Activated T-cell treated with anti-CD3 and anti-CD28 coated beads for 48 hours (primary cell): ENCODE data around the gene EIPR1.

Experiments
- DNase-seq: peaks from one replicate; pipeline ENCODE4 v3.0.0-alpha.2; 2020; ENCODE audit warnings: low read depth

The EIPR1 gene

DNA sequence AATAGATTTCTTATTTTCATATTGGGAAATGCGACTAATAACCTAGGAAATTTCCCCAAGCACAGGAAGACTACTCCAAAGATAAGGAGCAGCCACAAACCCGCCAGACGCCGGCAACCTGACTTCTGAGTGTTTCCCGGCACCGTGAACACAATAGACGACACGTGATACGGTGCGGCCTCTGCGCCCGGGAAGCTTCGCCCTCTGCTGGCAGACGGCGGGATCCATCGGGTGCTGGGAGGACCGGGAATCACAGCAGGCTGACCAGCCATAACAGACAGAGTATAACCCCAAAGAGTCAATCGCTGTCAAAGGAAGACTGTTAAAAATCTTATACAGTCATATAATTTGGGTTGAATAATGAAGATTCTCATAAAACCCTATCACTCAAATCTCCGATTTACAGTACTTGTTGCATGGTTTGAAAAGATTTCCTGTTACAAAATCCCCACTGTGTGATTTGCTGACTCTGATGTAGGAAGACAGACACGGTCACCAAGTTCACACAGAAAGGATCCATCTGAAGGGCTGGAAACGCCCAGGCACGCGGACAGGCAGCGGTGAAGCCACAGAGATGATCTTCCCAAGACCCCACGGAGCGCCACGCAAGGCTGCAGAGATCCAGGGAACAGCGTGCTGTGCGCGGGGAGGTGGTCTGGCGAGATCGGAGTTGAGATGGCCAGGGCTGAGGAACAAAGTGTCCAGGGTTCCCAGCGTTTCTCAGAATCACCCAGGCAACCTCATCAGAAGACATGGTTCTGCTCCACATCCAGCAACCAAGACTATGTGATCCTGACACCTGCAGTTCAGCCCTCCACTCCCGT is 73.8 kb downstream of the EIPR1 start:
- DNase-seq: peak; percentile 71

DNA sequence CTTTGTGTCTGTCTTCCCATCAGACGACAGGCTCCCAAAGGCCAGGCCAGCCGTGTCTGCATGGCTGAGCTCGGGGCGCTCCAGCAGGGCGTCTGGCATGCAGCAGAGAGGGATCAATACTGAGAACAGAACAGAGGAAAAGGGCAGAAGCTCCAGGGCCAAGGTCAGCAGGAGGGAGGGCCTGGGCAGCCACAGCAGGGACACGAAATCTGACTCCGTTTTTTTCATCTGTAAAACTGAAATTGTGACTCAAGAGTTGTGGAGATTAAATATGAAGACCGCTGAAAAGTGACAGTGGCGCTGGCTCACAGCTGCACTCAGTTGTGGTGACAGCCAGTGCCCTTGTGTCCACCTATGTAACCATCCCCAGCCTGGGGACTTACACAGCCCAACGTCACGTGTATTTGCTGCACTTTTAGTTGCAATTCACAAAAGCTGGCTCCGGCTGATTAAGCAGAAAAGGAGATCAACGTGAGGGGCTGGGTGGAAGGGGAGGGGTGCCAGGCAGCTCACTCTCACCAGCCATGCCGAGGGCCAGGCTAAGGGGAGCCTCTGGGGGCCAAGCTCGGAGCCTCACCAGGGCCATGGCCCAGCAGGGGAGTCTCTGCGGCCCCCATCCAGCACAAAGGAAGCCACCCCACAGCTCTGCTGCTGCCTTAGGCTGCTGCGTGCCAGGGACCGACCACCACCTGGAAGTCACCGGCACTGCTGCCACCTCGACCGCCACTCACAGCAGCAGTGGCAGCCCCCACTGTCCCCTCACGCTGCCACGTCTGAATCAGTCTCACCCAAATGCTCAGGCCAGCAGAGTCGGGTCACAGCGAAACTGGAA is 74.7 kb downstream of the EIPR1 start:
- DNase-seq: no peak

DNA sequence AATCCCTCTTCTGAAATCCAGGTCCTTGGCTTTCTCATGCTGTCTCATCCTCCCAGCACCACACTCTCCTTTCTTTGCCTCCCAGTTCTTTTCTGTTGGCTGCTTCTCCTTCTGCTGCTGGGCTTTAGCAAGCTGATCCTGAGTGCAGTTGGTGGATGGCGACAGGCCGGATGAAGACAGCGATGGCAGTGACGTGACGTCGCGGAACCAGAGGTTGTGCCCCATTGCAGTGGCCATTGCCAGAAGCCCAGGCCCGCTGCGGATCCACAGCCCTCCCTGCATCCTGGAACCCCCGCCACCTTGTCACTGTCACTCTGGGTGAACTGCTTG is 75.2 kb downstream of the EIPR1 start:
- no peak for DNase-seq

GRCh38 chr2:3301001-3301400 is 76.6 kb downstream of the EIPR1 start:
- DNase-seq: no peak

DNA sequence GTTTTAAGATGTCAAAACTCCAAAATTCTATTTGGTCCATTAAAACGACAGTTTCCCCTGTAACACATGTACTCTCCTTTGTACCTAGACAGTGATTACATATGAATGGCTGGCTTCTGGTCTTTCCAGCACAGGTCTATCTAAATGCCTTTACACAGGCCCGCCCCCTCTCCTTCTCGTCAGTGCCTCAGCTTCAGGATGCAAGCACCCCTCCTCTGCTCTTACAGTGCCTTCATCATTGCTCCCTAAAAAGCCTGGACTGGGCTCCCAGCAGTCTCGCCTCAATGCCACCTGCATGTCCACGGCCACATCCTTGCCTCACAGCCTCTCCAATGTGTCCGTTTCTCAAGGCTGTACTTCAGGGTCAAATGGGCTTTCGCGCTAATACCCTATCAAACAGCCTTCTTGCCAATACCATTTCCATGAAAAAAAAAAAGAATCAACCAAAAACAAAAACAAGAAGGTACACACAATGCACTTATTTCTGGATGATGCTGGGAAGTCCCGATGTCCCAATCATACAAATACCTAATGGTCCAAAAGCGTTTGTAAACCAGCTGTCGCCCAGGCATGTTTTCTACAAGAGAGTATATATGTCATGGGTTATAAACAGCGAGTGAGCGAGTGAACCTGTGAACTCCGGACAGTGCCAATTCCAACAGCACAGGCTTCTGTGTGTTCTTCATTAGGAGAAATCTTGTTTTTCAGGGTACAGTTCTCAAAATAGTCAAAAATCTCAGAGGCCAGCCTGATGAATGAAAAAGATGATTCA is 77.2 kb downstream of the EIPR1 start:
- no peak for DNase-seq

GRCh38 chr2:3299703-3300102 is 77.9 kb downstream of the EIPR1 start:
- no peak for DNase-seq

DNA sequence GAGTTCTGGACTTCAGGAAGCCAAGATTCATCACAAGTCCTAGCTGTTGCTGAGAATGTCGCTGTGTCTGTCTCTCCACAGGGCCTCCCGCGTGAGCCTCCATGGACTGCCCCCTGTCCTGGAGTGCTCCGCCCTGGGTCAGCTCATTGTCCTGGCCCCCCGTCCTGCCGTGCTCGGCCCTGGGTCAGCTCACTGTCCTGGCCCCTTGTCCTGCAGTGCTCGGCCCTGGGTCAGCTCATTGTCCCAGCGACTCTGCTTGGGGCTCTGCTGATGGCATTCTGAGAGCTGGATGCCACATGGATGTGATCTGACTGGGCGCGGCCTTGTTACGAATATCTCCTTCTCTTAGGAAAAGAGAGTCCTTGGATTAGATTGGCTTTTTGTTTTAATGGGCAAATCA is 78.5 kb downstream of the EIPR1 start:
- no peak for DNase-seq

DNA sequence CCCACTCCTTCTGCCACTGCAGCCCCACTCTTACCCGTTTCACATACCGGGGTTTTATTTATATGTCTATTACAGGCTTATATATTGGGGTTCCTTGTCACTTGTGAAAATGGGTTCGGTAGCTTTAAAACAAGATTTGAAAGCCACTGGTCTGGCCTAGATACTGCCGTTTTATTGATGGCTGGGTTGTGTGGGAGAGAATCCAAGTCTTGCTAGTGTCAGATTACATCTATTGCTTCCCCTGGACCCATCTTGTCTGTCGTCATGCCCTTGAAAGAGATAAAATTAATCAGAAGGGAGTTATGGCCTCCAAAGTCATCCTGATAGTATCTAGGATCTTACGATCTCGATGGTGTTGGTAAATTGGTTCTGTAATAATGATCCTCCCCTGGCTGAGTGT is 79.4 kb downstream of the EIPR1 start:
- DNase-seq: no peak

DNA sequence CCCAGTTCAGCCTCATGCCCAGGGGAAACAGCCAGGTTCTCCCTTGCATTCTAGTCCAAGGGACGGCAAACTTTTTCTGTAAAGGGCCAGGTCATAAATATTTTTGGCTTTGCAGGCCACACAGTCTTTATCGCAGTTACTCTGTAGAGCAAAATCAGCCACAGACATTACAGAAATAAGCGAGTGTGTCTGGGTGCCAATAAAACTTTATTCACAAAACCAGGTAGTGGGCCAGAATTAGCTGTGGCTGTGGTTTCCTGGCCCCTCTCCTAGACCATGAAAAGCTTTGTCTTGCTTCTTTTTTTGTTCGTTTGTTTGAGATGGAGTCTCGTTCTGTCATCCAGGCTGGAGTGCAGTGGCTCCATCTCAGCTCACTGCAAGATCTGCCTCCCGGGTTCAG is 80.1 kb downstream of the EIPR1 start:
- DNase-seq: no peak

- no peak for DNase-seq
Measured at GRCh38 chr2:3296182-3296972, 81.2 kb downstream of the EIPR1 start.

DNA sequence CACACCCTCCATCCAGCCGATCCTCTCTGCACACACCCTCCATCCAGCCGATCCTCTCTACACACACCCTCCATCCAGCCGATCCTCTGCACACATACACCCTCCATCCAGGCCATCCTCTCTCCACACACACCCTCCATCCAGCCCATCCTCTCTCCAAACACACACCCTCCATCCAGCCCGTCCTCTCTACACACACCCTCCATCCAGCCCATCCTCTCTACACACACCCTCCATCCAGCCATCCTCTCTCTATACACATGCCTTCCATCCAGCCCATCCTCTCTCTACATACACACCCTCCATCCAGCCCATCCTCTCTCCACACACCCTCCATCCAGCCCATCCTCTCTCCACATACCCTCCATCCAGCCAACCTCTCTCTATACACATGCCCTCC is 83.1 kb downstream of the EIPR1 start:
- DNase-seq: no peak

- DNase-seq: no peak
Measured at GRCh38 chr2:3294069-3294468, 83.5 kb downstream of the EIPR1 start.

DNA sequence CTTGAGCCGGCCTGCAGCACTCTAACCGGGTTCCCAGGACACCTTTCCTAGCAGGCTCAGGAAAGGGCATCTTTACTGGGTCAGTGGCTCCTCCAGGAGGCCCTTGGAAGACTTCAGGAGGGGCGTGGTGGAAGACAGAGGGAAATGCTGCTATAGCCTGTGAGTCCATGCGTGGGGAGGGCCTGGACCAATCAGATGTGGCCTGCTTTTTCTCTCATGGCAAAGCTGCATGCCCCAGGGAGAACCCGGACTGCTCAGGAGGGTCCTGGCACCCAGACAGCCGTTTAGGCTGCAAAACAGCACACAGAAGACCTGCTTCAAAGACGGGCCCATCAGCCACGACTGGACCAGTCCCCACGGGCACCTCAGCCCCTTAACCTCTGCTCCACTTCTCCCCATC is 84.4 kb downstream of the EIPR1 start:
- no peak for DNase-seq

DNA sequence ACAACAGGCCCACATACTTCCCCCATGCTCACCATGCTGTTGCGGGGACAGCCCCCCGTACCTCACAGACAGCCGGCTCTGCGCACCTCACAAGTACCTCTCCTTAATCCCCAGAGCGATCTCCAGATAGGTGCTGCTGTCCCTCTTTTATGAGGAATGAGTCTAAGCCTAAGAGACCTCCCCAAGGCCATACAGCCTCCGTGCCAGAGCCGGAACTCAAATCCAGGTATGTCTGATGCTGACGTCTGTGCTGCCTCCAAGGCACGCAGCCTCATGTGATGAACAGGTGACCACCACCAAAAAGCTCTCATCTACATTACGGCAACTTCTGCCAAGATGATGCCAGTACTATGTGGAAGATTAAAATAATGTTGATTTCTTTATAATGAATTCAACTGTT is 85.2 kb downstream of the EIPR1 start:
- DNase-seq: no peak

- no peak for DNase-seq
Measured at GRCh38 chr2:3291750-3292149, 85.9 kb downstream of the EIPR1 start.

GRCh38 chr2:3291113-3291512 is 86.5 kb downstream of the EIPR1 start:
- no peak for DNase-seq

- DNase-seq: no peak
Measured at GRCh38 chr2:3290655-3291054, 87.0 kb downstream of the EIPR1 start.

DNA sequence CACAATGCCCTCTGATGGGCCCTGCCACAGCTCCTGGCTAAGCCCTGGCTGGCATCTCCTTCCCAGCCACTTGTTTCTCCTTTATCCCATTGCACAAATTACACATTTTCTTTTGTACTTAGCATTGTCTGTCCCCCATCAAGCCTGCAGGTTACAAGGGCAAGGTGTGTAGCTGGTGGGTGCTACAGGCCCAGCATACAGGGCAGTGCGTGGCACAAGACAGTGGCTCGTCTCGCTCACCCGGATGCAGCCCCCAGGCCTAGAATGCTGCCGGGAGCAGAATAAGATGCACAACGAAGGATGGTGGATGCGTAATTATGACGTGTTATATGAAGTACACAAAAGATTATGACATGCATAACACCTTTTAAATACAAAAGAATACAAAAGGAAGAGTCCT is 87.6 kb downstream of the EIPR1 start:
- DNase-seq: no peak

DNA sequence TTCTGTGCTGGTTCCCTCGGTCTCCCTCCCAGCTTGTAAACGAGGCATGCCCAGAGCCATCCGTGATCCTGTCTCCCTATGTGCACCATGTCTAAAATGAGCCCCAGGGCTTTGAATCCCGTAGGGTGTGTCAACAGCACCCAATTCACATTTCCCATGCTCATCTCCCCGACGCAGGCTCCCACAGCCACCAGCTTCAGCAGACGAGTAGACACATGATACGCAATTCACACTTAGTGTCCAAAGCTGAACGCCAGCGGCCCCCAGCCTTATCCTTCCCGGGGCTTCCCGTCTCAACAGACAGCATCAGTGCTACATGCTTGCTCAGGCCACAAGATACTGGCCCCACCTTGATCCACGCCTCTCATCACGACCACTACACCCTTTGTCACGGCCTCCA is 88.1 kb downstream of the EIPR1 start:
- DNase-seq: no peak

DNA sequence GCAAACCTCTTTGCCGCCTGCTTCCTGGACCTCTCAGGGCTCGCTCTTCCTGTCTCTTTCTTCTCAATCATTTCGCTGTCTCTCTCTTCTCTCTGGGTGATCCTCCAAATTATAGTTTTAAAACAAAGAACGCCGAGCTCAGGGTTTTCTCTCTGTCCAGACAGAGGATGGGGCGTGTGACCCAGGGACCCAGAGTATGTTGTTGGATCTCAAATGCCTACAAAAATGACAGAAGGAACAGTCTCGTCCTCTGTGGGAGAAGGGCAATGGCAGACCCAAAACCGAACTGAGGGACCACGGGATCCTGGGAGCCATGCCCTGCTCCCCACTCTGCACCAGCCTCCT is 88.5 kb downstream of the EIPR1 start:
- DNase-seq: no peak

- no peak for DNase-seq
Measured at GRCh38 chr2:3288470-3289170, 89.0 kb downstream of the EIPR1 start.

GRCh38 chr2:3287896-3288295 is 89.7 kb downstream of the EIPR1 start:
- no peak for DNase-seq
